Smooth muscle cell (in vitro differentiated cells): ENCODE measurements around the gene TACC2. TPM values are rescaled to one million over a fixed set of nuclear protein-coding genes. Genes with fewer than 3 reads are reported as not detected.
A peak's percentile ranks its signal among the peaks of the same experiment; 100 is the strongest.

Source experiments
- DNase-seq: peaks from one replicate; lab custom pipeline; 2025; ENCODE audit not compliant: unreplicated experiment; lab: John Stamatoyannopoulos, UW
- H2AFZ ChIP-seq: fragments of 200-600 bp; sonication (generic); 2 replicates; pipeline ENCODE4 v1.6.0; 2016; ENCODE audit warnings: antibody characterized with exemption, low read depth, mild to moderate bottlenecking
- H3F3A ChIP-seq: fragments of 200-600 bp; sonication (generic); 2 replicates; pipeline ENCODE4 v1.6.0; 2017; ENCODE audit warnings: antibody characterized with exemption, low read depth
- H3K27ac ChIP-seq: fragments of 200-600 bp; sonication (generic); 2 replicates; pipeline ENCODE4 v1.5.1; 2016; ENCODE audit warnings: low read depth, mild to moderate bottlenecking
- H3K27me3 ChIP-seq: fragments of 200-600 bp; sonication (generic); 2 replicates; pipeline ENCODE4 v1.6.1; 2016; ENCODE audit warnings: low read depth, mild to moderate bottlenecking
- H3K36me3 ChIP-seq: fragments of 200-600 bp; sonication (generic); 2 replicates; pipeline ENCODE4 v1.5.1; 2016; ENCODE audit warnings: low read depth
- H3K4me1 ChIP-seq: fragments of 200-600 bp; sonication (generic); 2 replicates; pipeline ENCODE4 v1.5.1; 2016; ENCODE audit warnings: low read depth
- H3K4me2 ChIP-seq: fragments of 200-600 bp; sonication (generic); 2 replicates; pipeline ENCODE4 v1.6.0; 2016; ENCODE audit warnings: mild to moderate bottlenecking
- H3K4me3 ChIP-seq: fragments of 200-600 bp; sonication (generic); 2 replicates; pipeline ENCODE4 v1.5.1; 2016; ENCODE audit warnings: mild to moderate bottlenecking
- H3K79me2 ChIP-seq: fragments of 200-600 bp; sonication (generic); 2 replicates; pipeline ENCODE4 v1.6.0; 2016; ENCODE audit warnings: low read depth, mild to moderate bottlenecking
- H3K9ac ChIP-seq: fragments of 200-600 bp; sonication (generic); 2 replicates; pipeline ENCODE4 v1.6.0; 2016; ENCODE audit warnings: low read depth
- H3K9me3 ChIP-seq: fragments of 200-600 bp; sonication (generic); replicated peaks from 2 replicates; pipeline ENCODE4 v1.5.1; 2016; ENCODE audit warnings: low read depth
- H4K20me1 ChIP-seq: fragments of 200-600 bp; sonication (generic); 2 replicates; pipeline ENCODE4 v1.6.0; 2016; ENCODE audit warnings: low read depth
- WGBS: methylation state at CpG from one replicate; pipeline ENCODE4 v1.1.7; 2016; ENCODE audit warnings: low lambda C conversion rate; 5-methylcytosine and 5-hydroxymethylcytosine counted together
- polyA plus RNA-seq: library from polyadenylated mRNA; unstranded; fragments of >200 nt; fragmentation: Nextera tagmentation; extraction: Ambion mirVana; gene quantifications from 2 replicates; pipeline ENCODE4 v1.2.1, GENCODE V29; 2016
- total RNA-seq: library from RNA; depleted of rRNA; stranded (reverse); fragments of >200 nt; gene quantifications from 2 replicates; pipeline ENCODE4 v1.2.3, GENCODE V29; 2014
- TF ChIP-seq, protein P1 (sequence below): fragments of 200-600 bp; sonication (generic); IDR thresholded peaks from 2 replicates; pipeline ENCODE4 v1.5.1; 2017; ENCODE audit warnings: borderline replicate concordance, mild to moderate bottlenecking, antibody characterized with exemption; ENCODE audit not compliant: insufficient read depth, poor library complexity, severe bottlenecking

Gene TACC2
- total and polyA plus RNA-seq, 2 experiments from 2014 or later, result 2.8 to 7.6 TPM

DNA sequence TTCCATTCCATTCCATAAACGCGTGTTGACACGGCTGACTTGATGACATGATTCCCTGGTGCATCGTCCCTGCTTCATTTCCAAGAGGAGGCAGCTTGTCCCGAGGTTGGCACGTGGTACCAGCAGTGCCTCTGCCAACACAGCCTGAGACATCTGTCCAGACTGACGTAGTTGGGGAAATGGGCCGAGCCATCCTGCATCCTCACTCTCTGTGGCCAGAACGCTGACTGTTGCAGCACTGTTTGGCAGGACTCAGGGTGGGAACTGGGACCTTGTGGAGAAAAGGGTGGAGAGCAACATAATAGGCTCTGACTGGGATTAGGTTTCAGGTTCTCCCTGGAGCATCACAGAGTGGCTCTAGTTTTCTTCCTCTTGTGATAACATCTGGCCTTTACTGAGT lies 163.6 kb downstream of the TACC2 start:
- Histone ChIP-seq H3K36me3 (no peaks in the 10 kb centered on the region), H3F3A (no peaks in the 10 kb centered on the region), H3K4me3 (no peak overlapping the region), H4K20me1 (no peaks in the 10 kb centered on the region), H3K79me2 (no peaks in the 10 kb centered on the region), H3K27ac (no peak overlapping the region), H3K4me2 (no peak overlapping the region), H2AFZ (no peak overlapping the region), H3K9me3 (no peaks in the 10 kb centered on the region), H3K27me3 (no peaks in the 10 kb centered on the region), H3K9ac (no peak overlapping the region), H3K4me1 (peaks cover 15% of the 10 kb centered on the region)
- 97% methylated on average over 9 of the region's 9 CpGs for WGBS
- TF ChIP-seq, protein P1, sequence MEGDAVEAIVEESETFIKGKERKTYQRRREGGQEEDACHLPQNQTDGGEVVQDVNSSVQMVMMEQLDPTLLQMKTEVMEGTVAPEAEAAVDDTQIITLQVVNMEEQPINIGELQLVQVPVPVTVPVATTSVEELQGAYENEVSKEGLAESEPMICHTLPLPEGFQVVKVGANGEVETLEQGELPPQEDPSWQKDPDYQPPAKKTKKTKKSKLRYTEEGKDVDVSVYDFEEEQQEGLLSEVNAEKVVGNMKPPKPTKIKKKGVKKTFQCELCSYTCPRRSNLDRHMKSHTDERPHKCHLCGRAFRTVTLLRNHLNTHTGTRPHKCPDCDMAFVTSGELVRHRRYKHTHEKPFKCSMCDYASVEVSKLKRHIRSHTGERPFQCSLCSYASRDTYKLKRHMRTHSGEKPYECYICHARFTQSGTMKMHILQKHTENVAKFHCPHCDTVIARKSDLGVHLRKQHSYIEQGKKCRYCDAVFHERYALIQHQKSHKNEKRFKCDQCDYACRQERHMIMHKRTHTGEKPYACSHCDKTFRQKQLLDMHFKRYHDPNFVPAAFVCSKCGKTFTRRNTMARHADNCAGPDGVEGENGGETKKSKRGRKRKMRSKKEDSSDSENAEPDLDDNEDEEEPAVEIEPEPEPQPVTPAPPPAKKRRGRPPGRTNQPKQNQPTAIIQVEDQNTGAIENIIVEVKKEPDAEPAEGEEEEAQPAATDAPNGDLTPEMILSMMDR, result no peak
- DNase-seq, result no peak

DNA sequence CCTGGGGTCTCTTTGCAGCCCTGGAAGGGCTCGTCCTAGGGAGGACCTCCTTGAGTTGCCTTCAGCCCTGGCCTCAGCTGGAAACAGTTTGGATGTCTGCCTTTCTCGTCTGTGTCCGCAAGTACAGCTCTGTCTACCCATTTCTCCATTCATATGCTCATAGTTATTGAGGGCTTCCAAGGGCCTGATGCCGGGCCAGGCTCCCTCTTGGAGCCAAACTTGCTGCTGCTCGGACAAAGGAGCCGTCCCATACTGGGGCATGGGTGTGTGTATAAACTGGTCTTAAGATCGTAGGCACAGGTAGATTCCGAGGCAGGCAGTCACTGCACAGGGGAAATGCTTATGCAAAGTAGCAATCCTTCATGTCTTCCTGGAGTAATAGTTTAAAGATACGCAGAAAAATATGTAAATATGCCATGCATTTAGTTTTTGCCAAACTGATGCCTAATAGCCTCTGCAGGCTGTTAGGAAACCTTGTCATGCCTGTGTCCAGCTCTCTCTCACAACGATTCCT lies 165.1 kb downstream of the TACC2 start:
- WGBS, result 77% methylated on average over 10 of the region's 10 CpGs
- peaks cover 3% of the 10 kb centered on the region for H3K27me3 ChIP-seq
- TF ChIP-seq, protein P1, result no peak
- no peaks in the 10 kb centered on the region for H3K79me2 ChIP-seq
- H3F3A ChIP-seq, result no peaks in the 10 kb centered on the region
- H2AFZ ChIP-seq, result no peak overlapping the region
- no peak overlapping the region for H3K9ac ChIP-seq
- H3K4me1 ChIP-seq, result peaks cover 10% of the 10 kb centered on the region
- no peaks in the 10 kb centered on the region for H4K20me1 ChIP-seq
- H3K36me3 ChIP-seq, result no peaks in the 10 kb centered on the region
- H3K4me2 ChIP-seq, result peak overlapping the region; percentile 0
- no peak overlapping the region for H3K27ac ChIP-seq
- H3K9me3 ChIP-seq, result no peaks in the 10 kb centered on the region
- DNase-seq, result no peak
- H3K4me3 ChIP-seq, result no peak overlapping the region

DNA sequence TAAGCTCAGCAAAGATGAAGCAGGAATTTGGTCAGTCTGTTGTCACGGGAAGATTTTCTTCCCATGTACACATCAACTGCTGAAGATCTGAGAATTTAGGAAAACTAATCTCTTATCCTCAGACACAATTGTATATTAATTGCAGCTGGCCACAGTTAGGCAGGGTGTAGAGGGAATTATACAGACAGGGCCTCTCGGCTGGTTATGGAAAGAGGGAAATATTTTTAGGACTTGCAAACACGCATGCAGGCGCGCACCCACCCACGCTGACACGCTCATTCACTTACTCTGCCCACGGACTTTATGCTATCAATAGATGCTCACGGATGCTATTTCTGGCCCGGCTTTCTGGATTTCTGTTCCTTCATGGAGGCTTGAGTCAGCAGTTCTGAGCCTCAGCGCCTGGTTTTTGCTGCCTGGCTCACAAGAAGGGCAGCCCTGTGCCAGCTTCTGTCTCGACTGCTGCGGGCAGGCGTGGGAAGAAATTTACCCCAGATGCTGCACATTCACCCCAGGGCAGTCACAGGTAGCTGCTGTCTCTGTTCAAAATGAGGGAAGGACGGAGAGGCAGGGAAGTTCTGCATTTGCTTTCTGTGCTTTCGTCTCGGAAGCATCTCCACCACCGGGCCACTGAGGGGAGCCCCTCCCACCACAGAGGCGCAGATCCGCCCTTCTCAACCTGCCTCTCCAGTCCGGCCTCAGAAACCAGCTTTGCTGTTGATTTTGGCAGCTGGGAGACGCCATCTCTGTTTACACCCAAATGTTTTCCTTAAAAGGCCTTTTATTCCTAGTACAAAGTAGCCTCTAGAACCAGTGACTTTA lies 165.8 kb downstream of the TACC2 start:
- WGBS, result 30% methylated on average over 22 of the region's 22 CpGs
- H3K36me3 ChIP-seq, result no peaks in the 10 kb centered on the region
- H3K9ac ChIP-seq, result no peak overlapping the region
- H3K79me2 ChIP-seq, result no peaks in the 10 kb centered on the region
- H3K27me3 ChIP-seq, result peaks cover 3% of the 10 kb centered on the region
- H3K4me2 ChIP-seq, result peak overlapping the region; percentile 69
- H3K4me1 ChIP-seq, result peaks cover 9% of the 10 kb centered on the region
- H4K20me1 ChIP-seq, result no peaks in the 10 kb centered on the region
- no peaks in the 10 kb centered on the region for H3K9me3 ChIP-seq
- no peak overlapping the region for H2AFZ ChIP-seq
- no peak overlapping the region for H3K27ac ChIP-seq
- TF ChIP-seq, protein P1, result no peak
- DNase-seq, result peak; percentile 36
- no peaks in the 10 kb centered on the region for H3F3A ChIP-seq
- no peak overlapping the region for H3K4me3 ChIP-seq
